ENCODE data around the gene FRS3.

DNA sequence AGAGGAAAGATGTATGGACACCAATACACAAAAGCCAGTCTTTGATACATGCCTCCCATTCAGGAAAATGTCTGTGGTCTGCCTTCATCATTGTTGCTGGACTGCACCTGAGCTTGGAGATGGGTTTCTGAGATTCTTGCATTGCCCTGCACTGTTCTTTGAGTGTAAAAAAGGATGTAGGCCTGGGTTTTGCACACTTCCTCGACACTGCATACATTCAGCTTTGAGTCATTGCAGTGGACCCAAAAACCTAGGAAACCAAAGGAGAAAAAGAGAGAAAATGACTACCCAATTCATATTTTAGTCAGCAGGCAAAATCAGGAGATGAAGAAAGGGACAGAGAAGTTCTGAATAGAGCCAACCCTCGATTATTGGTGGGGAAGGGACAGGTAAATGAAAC lies 16.8 kb upstream of the FRS3 start:
- TF ChIP-seq POLR2A (IDR thresholded peaks at IDR 0.05), result no peak
- TF ChIP-seq, protein P1, sequence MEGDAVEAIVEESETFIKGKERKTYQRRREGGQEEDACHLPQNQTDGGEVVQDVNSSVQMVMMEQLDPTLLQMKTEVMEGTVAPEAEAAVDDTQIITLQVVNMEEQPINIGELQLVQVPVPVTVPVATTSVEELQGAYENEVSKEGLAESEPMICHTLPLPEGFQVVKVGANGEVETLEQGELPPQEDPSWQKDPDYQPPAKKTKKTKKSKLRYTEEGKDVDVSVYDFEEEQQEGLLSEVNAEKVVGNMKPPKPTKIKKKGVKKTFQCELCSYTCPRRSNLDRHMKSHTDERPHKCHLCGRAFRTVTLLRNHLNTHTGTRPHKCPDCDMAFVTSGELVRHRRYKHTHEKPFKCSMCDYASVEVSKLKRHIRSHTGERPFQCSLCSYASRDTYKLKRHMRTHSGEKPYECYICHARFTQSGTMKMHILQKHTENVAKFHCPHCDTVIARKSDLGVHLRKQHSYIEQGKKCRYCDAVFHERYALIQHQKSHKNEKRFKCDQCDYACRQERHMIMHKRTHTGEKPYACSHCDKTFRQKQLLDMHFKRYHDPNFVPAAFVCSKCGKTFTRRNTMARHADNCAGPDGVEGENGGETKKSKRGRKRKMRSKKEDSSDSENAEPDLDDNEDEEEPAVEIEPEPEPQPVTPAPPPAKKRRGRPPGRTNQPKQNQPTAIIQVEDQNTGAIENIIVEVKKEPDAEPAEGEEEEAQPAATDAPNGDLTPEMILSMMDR (IDR thresholded peaks at IDR 0.05), result no peak
